ENCODE measurements around the gene RAP1GAP. TPM values are rescaled to one million over a fixed set of nuclear protein-coding genes. Genes with fewer than 3 reads are reported as not detected.

The RAP1GAP gene
- total and polyA plus RNA-seq, 2 of the 13 experiments (the other 11 are each of a cell fraction or from before 2014, with no cell fraction given), result 11.9 to 37.5 TPM

GRCh38 chr1:21572735-21573277 is 96.4 kb downstream of the RAP1GAP start:
- ATAC-seq (no peak), DNase-seq (ENCODE audit: low spot score) (no peak), FAIRE-seq (no peak)
- no peaks in the 10 kb centered on the region for H4K20me1 ChIP-seq (ENCODE audit: insufficient read depth, low read length)
- peak; percentile 79 for TF ChIP-seq ZNF629 (CRISPR knock-in tag; conservative IDR thresholded peaks at IDR 0.05)
- TF ChIP-seq ZNF556 (CRISPR knock-in tag; IDR thresholded peaks at IDR 0.05; ENCODE audit: borderline replicate concordance), result no peak
- WGBS (ENCODE audit: low lambda C conversion rate), result 63% methylated on average over 10 of the region's 13 CpGs
- in situ Hi-C loops (cut with HindIII; ENCODE audit: extremely low pct_ligation_motif_present, low pct_unique_long_range_greater_than_20kb), result loop anchor here (10.0 kb wide), 1 partner anchor 198 kb away; no protein-coding TSS in a partner anchor
- no peaks in the 10 kb centered on the region for H3K79me2 ChIP-seq (ENCODE audit: insufficient read depth, low read length)
- POLR2A ChIA-PET, result no interaction called here
- intact Hi-C loops (cut with micrococcal nuclease; ENCODE audit: unreplicated experiment), result loop anchor here (5.0 kb wide), 1 partner anchor 196 kb away; no protein-coding TSS in a partner anchor
- BruUV-seq (replicated peaks), result no TSS peak
- no peak overlapping the region for H3K4me2 ChIP-seq (ENCODE audit: low read depth, low read length)
- H3K4me1 ChIP-seq (ENCODE audit: insufficient read depth, low read length), result peaks cover 17% of the 10 kb centered on the region
- peaks cover 4 to 46% of the 10 kb centered on the region in 2 experiments for H3K27me3 ChIP-seq (ENCODE audit: control insufficient read depth in 1 of 2, insufficient read depth in 2 of 2, low read length in 2 of 2)
- no peak overlapping the region for H3K27ac ChIP-seq (ENCODE audit: extremely low read length, insufficient read depth, low read length)
- H3K9me3 ChIP-seq (ENCODE audit: low read length), result no peaks in the 10 kb centered on the region
- CTCF ChIA-PET (ENCODE audit: low intra/inter-chr PET ratio, low total read pairs), result no interaction called here
- H3K9ac ChIP-seq (ENCODE audit: insufficient read depth, low read depth, low read length), result no peak overlapping the region
- no peak overlapping the region for H2AFZ ChIP-seq (ENCODE audit: low read length)
- no peaks in the 10 kb centered on the region for H3K36me3 ChIP-seq (replicated peaks in 1 of 2; ENCODE audit: control insufficient read depth in 1 of 2, insufficient read depth in 2 of 2, low read length in 2 of 2)
- H3K4me3 ChIP-seq (replicated peaks in 1 of 3; ENCODE audit: insufficient read depth in 1 of 3, low read depth in 2 of 3, low read length in 3 of 3), result no peak overlapping the region

GRCh38 chr1:21572221-21572620 is 96.9 kb downstream of the RAP1GAP start:
- in situ Hi-C loops (cut with HindIII; ENCODE audit: extremely low pct_ligation_motif_present, low pct_unique_long_range_greater_than_20kb), result loop anchor here (10.0 kb wide), 1 partner anchor 197 kb away; no protein-coding TSS in a partner anchor
- FAIRE-seq (no peak), DNase-seq (ENCODE audit: low spot score) (no peak), ATAC-seq (no peak)
- Histone ChIP-seq H3K9me3 (ENCODE audit: low read length) (no peaks in the 10 kb centered on the region), H3K79me2 (ENCODE audit: insufficient read depth, low read length) (no peaks in the 10 kb centered on the region), H3K27ac (ENCODE audit: extremely low read length, insufficient read depth, low read length) (no peak overlapping the region), H3K27me3 (ENCODE audit: control insufficient read depth in 1 of 2, insufficient read depth in 2 of 2, low read length in 2 of 2) (peaks cover 4 to 52% of the 10 kb centered on the region in 2 experiments), H3K4me2 (ENCODE audit: low read depth, low read length) (no peak overlapping the region), H2AFZ (ENCODE audit: low read length) (no peak overlapping the region), H3K36me3 (replicated peaks in 1 of 2; ENCODE audit: control insufficient read depth in 1 of 2, insufficient read depth in 2 of 2, low read length in 2 of 2) (no peaks in the 10 kb centered on the region), H3K4me1 (ENCODE audit: insufficient read depth, low read length) (peaks cover 22% of the 10 kb centered on the region), H3K9ac (ENCODE audit: insufficient read depth, low read depth, low read length) (no peak overlapping the region), H3K4me3 (replicated peaks in 1 of 3; ENCODE audit: insufficient read depth in 1 of 3, low read depth in 2 of 3, low read length in 3 of 3) (no peak overlapping the region), H4K20me1 (ENCODE audit: insufficient read depth, low read length) (no peaks in the 10 kb centered on the region)
- CTCF ChIA-PET (ENCODE audit: low intra/inter-chr PET ratio, low total read pairs), result no interaction called here
- POLR2A ChIA-PET, result no interaction called here
- 55% methylated on average over 4 of the region's 6 CpGs for WGBS (ENCODE audit: low lambda C conversion rate)
- no TSS peak for BruUV-seq (replicated peaks)
- intact Hi-C loops (cut with micrococcal nuclease; ENCODE audit: unreplicated experiment), result loop anchor here (5.0 kb wide), 1 partner anchor 195 kb away; no protein-coding TSS in a partner anchor
- TF ChIP-seq ZNF619 (CRISPR knock-in tag; IDR thresholded peaks at IDR 0.05) (no peak), AGO2 (optimal IDR thresholded peaks at IDR 0.05; ENCODE audit: low read depth, low read length) (no peak), SMARCC2 (IDR thresholded peaks at IDR 0.05) (no peak), PCBP2 (optimal IDR thresholded peaks at IDR 0.05; ENCODE audit: low read depth, low read length, poor library complexity, severe bottlenecking) (no peak), DPF2 (CRISPR knock-in tag; IDR thresholded peaks at IDR 0.05; ENCODE audit: borderline replicate concordance, low read depth) (no peak), SCMH1 (CRISPR knock-in tag; IDR thresholded peaks at IDR 0.05; ENCODE audit: borderline replicate concordance) (no peak), ZNF224 (CRISPR knock-in tag; IDR thresholded peaks at IDR 0.05) (no peak), PPARG (CRISPR knock-in tag; conservative IDR thresholded peaks at IDR 0.05) (no peak), ZFP82 (CRISPR knock-in tag; IDR thresholded peaks at IDR 0.05; ENCODE audit: borderline replicate concordance) (no peak), ATM (IDR thresholded peaks at IDR 0.05; ENCODE audit: borderline replicate concordance) (no peak), FOXC1 (CRISPR knock-in tag; IDR thresholded peaks at IDR 0.05; ENCODE audit: borderline replicate concordance) (no peak), CAMTA2 (CRISPR knock-in tag; IDR thresholded peaks at IDR 0.05; ENCODE audit: borderline replicate concordance) (no peak), HMGXB4 (CRISPR knock-in tag; IDR thresholded peaks at IDR 0.05; ENCODE audit: borderline replicate concordance in 1 of 2, low read depth in 1 of 2) (no peak)

Measured in HepG2 (cell line).